ENCODE measurements around the gene STAC2.

GRCh38 chr17:39174920-39175694 lies 50.6 kb downstream of the STAC2 start:
- TF ChIP-seq POLR2A (IDR thresholded peaks at IDR 0.05; ENCODE audit: low read length) (no peak), CTCF (IDR thresholded peaks at IDR 0.05) (peak; percentile 90), EP300 (IDR thresholded peaks at IDR 0.05) (no peak)
- TF ChIP-seq, protein P1, sequence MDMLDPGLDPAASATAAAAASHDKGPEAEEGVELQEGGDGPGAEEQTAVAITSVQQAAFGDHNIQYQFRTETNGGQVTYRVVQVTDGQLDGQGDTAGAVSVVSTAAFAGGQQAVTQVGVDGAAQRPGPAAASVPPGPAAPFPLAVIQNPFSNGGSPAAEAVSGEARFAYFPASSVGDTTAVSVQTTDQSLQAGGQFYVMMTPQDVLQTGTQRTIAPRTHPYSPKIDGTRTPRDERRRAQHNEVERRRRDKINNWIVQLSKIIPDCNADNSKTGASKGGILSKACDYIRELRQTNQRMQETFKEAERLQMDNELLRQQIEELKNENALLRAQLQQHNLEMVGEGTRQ (IDR thresholded peaks at IDR 0.05) = no peak

Data from A549 (cell line).